K562 (cell line): ENCODE results near the gene KNCN. TPM values are rescaled to one million over a fixed set of nuclear protein-coding genes. Genes with fewer than 3 reads are reported as not detected.

Experiments
- ATAC-seq: fragments of 200-7000 bp; cut with Tn5 transposase; 3 replicates; pipeline ENCODE4 v1.9.1; 2020; ENCODE audit warnings: moderate library complexity
- BruUV-seq: library from RNA; stranded (reverse); fragments of 400-500 nt; replicated peaks from 2 replicates; lab custom pipeline; 2021; lab: Mats Ljungman, UMichigan
- CTCF ChIA-PET: fragments of 300-600 bp; formaldehyde crosslinking; extraction: SDS; loops from one replicate; lab custom pipeline; 2021; ENCODE audit warnings: low intra/inter-chr PET ratio; lab: Yijun Ruan, JAX
- POLR2A ChIA-PET: fragments of 300-600, 350-650 bp; sonication (Branson Sonifier 250); formaldehyde crosslinking; extraction: SDS; loops from one replicate; lab custom pipeline; 2021; ENCODE audit warnings: antibody characterized with exemption, inconsistent platforms; lab: Yijun Ruan, JAX
- DNase-seq, 4 experiments: peaks; one replicate each; pipeline versions ENCODE4 v3.0.0 to v3.0.0-alpha.2; 2011 to 2018; ENCODE audit warnings: low spot score in 3 of 4, mixed read lengths in 3 of 4; ENCODE audit errors: extremely low read depth in 1 of 4
- FAIRE-seq: peaks from 2 replicates; lab custom pipeline; 2011; peaks lifted over from hg19 to GRCh38; lab: Jason Lieb, UNC
- H2AFZ ChIP-seq: 2 replicates; pipeline ENCODE4 v1.6.0; 2011; ENCODE audit warnings: low read depth, low read length, control low read depth, inconsistent platforms
- H3K27ac ChIP-seq: fragments of 200-600 bp; 3 replicates; pipeline ENCODE4 v1.8.0; 2011; ENCODE audit warnings: low read depth, mild to moderate bottlenecking, control low read depth, inconsistent platforms, low read length, moderate library complexity, mixed read lengths; ENCODE audit errors: extremely low read depth
- H3K27me3 ChIP-seq, 2 experiments: fragments of 300-600 bp in 1 of 2; 2 replicates in 1 of 2; 3 replicates in 1 of 2; pipeline versions ENCODE4 v1.6.0 to v1.8.0; 2011; ENCODE audit warnings: inconsistent platforms in 2 of 2, low read length in 2 of 2, mild to moderate bottlenecking in 1 of 2, mixed read lengths in 1 of 2, moderate library complexity in 1 of 2; ENCODE audit not compliant: control insufficient read depth in 2 of 2, insufficient read depth in 2 of 2
- H3K36me3 ChIP-seq: fragments of 300-600 bp; 3 replicates; pipeline ENCODE4 v1.8.0; 2011; ENCODE audit warnings: mild to moderate bottlenecking, low read length, inconsistent platforms; ENCODE audit not compliant: control insufficient read depth, insufficient read depth
- H3K4me1 ChIP-seq, 2 experiments: fragments of 200-600 bp in 1 of 2; replicated peaks in 1 of 2; 2 replicates in 1 of 2; 3 replicates in 1 of 2; pipeline versions ENCODE4 v1.5.1 to v1.8.0; 2011; ENCODE audit warnings: inconsistent platforms in 2 of 2, low read length in 2 of 2, mild to moderate bottlenecking in 1 of 2, mixed read lengths in 1 of 2, moderate library complexity in 1 of 2; ENCODE audit not compliant: control insufficient read depth in 2 of 2, insufficient read depth in 2 of 2
- H3K4me2 ChIP-seq: 2 replicates; pipeline ENCODE4 v1.6.1; 2011; ENCODE audit warnings: low read length, control low read depth, inconsistent platforms, mixed read lengths; ENCODE audit not compliant: insufficient read depth
- H3K4me3 ChIP-seq: fragments of 200-600 bp; sonication (generic), shearing (Covaris generic); 2 replicates; pipeline ENCODE4 v1.5.1; 2016; ENCODE audit warnings: control low read depth, inconsistent platforms
- H3K79me2 ChIP-seq: fragments of 200-600 bp; 3 replicates; pipeline ENCODE4 v1.8.0; 2011; ENCODE audit warnings: low read length, inconsistent platforms; ENCODE audit not compliant: control insufficient read depth, insufficient read depth
- H3K9ac ChIP-seq, 2 experiments: 2 replicates each; pipeline versions ENCODE4 v1.6.0 to v1.6.1; 2011; ENCODE audit warnings: low read depth in 2 of 2, low read length in 2 of 2, control low read depth in 1 of 2, inconsistent platforms in 1 of 2, mild to moderate bottlenecking in 1 of 2, mixed read lengths in 1 of 2; ENCODE audit not compliant: insufficient read depth in 1 of 2
- H3K9me1 ChIP-seq: one replicate; pipeline ENCODE4 v1.6.0; 2011; ENCODE audit warnings: inconsistent platforms, mild to moderate bottlenecking, low read length, moderate library complexity; ENCODE audit not compliant: control insufficient read depth, insufficient read depth
- H3K9me3 ChIP-seq: replicated peaks from 2 replicates; pipeline ENCODE4 v1.5.1; 2011; ENCODE audit warnings: low read depth, low read length, inconsistent platforms; ENCODE audit not compliant: control insufficient read depth, insufficient read depth
- H4K20me1 ChIP-seq: replicated peaks from 2 replicates; pipeline ENCODE4 v1.6.1; 2011; ENCODE audit warnings: low read length, inconsistent platforms, mixed read lengths; ENCODE audit not compliant: control insufficient read depth, insufficient read depth
- CEBPG ChIP-seq, 3 experiments: fragments of 200-800 bp in 1 of 3; sonication (Bioruptor generic) in 1 of 3; sonication (generic) in 1 of 3; formaldehyde crosslinking in 1 of 3; IDR thresholded peaks in 2 of 3; conservative IDR thresholded peaks in 1 of 3; 2 replicates each; pipeline versions ENCODE4 v1.6.1 to v1.8.0; 2016 to 2022; ENCODE audit warnings: missing compliant biosample characterization in 2 of 3, missing genetic modification characterization in 2 of 3, mild to moderate bottlenecking in 1 of 3, missing genetic modification reagents in 1 of 3
- FOSL1 ChIP-seq: fragments of 200-800 bp; sonication (Bioruptor generic); conservative IDR thresholded peaks from 2 replicates; pipeline ENCODE4 v1.6.1; 2016; ENCODE audit warnings: missing genetic modification characterization, missing compliant biosample characterization
- GABPA ChIP-seq: fragments of 200-800 bp; sonication (Bioruptor generic); conservative IDR thresholded peaks from 2 replicates; pipeline ENCODE4 v1.6.1; 2016; ENCODE audit warnings: low read depth, missing genetic modification characterization, missing compliant biosample characterization
- MITF ChIP-seq: IDR thresholded peaks from 2 replicates; pipeline ENCODE4 v1.6.1; 2014; ENCODE audit warnings: antibody characterized with exemption
- RBBP5 ChIP-seq: fragments of 200-600 bp; sonication (generic); IDR thresholded peaks from 2 replicates; pipeline ENCODE4 v1.6.1; 2012; ENCODE audit warnings: borderline replicate concordance, mild to moderate bottlenecking, low read length, control low read depth, inconsistent platforms; ENCODE audit not compliant: insufficient read depth, poor library complexity, severe bottlenecking
- SMARCE1 ChIP-seq: fragments of 450-650 bp; IDR thresholded peaks from 2 replicates; pipeline ENCODE4 v1.7.1; 2016; ENCODE audit warnings: mild to moderate bottlenecking
- TCF3 ChIP-seq: sonication (generic); formaldehyde crosslinking; IDR thresholded peaks from 2 replicates; pipeline ENCODE4 v1.4.0; 2020; ENCODE audit warnings: mild to moderate bottlenecking, missing genetic modification reagents
- ZBTB49 ChIP-seq: sonication (generic); formaldehyde crosslinking; IDR thresholded peaks from 2 replicates; pipeline ENCODE4 v1.8.0; 2022; ENCODE audit warnings: missing genetic modification reagents, mild to moderate bottlenecking, borderline replicate concordance
- WGBS: fragments of 100-300 bp; shearing (Covaris generic); methylation state at CpG from one replicate; pipeline ENCODE4 v1.1.6; 2016; ENCODE audit warnings: low coverage, mixed read lengths; ENCODE audit not compliant: insufficient coverage; ENCODE audit errors: missing lambda C conversion rate; 5-methylcytosine and 5-hydroxymethylcytosine counted together
- in situ Hi-C: fragments of 300-500 bp; cut with MboI; formaldehyde crosslinking; loops from 4 replicates; pipeline ENCODE4 v1.15.0; 2018; ENCODE audit warnings: inconsistent platforms, mixed read lengths
- intact Hi-C: fragments of 100-400 bp; cut with micrococcal nuclease; formaldehyde crosslinking; loops from 2 replicates; pipeline ENCODE4 v1.14.2; 2022
- polyA plus RNA-seq, 8 experiments: library from polyadenylated mRNA; depleted of rRNA in 4 of 8; stranded (reverse) in 5 of 8; unstranded in 3 of 8; fragments of >200 nt; fragmentation: Nextera tagmentation in 2 of 8; fragmentation: Illumina TruSeq in 1 of 8; extraction: Ambion mirVana in 2 of 8; extraction: Trizol in 1 of 8; gene quantifications; 2 replicates each; pipeline versions ENCODE4 v1.2.1 to v1.2.3, GENCODE V29; 2011 to 2014; ENCODE audit warnings: inconsistent platforms in 1 of 8, missing spikeins in 1 of 8
- total RNA-seq, 7 experiments: library from RNA; depleted of rRNA in 6 of 7; stranded (reverse); fragments of >200 nt in 6 of 7; fragmentation: Illumina TruSeq in 2 of 7; extraction: Trizol in 2 of 7; gene quantifications; 2 replicates each; pipeline versions ENCODE4 v1.2.1 to v1.2.3, GENCODE V29; 2011 to 2021; ENCODE audit warnings: low replicate concordance in 1 of 7
- TF ChIP-seq, protein P1 (sequence below): sonication (generic); formaldehyde crosslinking; IDR thresholded peaks from 2 replicates; pipeline ENCODE4 v1.8.0; 2022; ENCODE audit warnings: mild to moderate bottlenecking, low read depth, missing genetic modification reagents
- TF ChIP-seq, protein P2 (sequence below), 2 experiments: IDR thresholded peaks in 1 of 2; conservative IDR thresholded peaks in 1 of 2; 2 replicates each; pipeline ENCODE4 v1.6.1; 2016; ENCODE audit warnings: low read depth in 2 of 2, mild to moderate bottlenecking in 1 of 2, missing compliant biosample characterization in 1 of 2, missing genetic modification characterization in 1 of 2, moderate library complexity in 1 of 2

The KNCN gene
- total and polyA plus RNA-seq, 9 of the 15 experiments (the other 6 are each of a cell fraction or from before 2014, with no cell fraction given): not detected

DNA sequence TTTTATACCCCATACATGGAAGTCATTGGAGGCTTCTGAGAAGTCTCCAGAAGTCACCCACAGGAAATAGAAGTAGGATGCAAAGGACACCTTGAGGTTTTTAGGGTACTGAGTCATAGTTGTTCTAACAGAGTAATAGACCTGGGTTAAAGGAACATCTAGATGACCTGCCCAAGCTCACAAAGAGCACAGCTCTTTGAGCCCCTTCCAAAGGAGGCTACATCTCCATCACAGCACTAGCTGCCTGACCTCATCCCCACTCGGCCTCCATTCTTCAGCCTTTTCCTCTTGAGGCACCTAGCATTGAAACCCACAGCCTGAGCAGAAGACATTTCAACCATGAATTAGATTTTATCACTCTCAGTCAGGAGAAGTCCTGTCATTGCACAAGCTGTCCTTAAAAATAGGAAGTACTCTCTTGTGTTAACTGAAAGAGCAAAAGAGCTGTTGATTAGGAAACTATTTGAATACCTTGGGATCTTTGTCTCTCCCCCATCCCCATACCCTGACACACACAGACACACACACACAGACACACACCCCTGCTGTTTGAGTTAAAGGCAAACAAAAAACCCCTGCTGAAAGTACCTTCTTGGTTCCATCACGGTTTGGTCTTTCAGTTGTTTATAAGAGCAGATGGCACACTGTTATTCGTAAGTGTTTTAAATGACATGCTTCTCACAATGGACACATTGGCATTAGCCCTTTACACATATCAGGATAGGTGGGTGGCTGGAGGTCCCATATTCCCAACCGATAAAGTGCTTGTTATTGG is 30.4 kb upstream of the KNCN start:
- Histone ChIP-seq H3K4me2 (no peak overlapping the region), H3K9me1 (no peaks in the 10 kb centered on the region), H3K27me3 (no peaks in the 10 kb centered on the region), H2AFZ (no peak overlapping the region), H3K27ac (peak overlapping the region; percentile 29; the same call in 1 of the 3 replicates), H3K9ac (no peak overlapping the region), H3K9me3 (no peaks in the 10 kb centered on the region), H3K79me2 (no peaks in the 10 kb centered on the region), H3K4me3 (no peak overlapping the region), H3K36me3 (peaks cover 76% of the 10 kb centered on the region), H4K20me1 (0 out of 2 replicates have a peak, but pooled peaks cover 4% of the 10 kb centered on the region), H3K4me1 (peaks cover 10 to 38% of the 10 kb centered on the region in 2 experiments; a peak in 4 of 5 replicates)
- FAIRE-seq (peak; percentile 32), DNase-seq (peak in 1 of 4 experiments; percentile 28), ATAC-seq (peak; percentile 59)
- intact Hi-C loops: no loop called here
- CTCF ChIA-PET: no interaction called here
- POLR2A ChIA-PET: interaction anchor here (1.0 to 1.7 kb wide), 4 partner anchors 9 to 26 kb away, joined by 3 to 7 read pairs (median 4); no protein-coding TSS in a partner anchor
- in situ Hi-C loops: no loop called here
- WGBS: 63% methylated on average over 4 of the region's 4 CpGs
- no TSS peak for BruUV-seq
- TF ChIP-seq SMARCE1 (peak; percentile 57; the same call in 1 of the 2 replicates), FOSL1 (tag) (peak; percentile 6; the same call in 1 of the 2 replicates), GABPA (tag) (peak; percentile 26; the same call in 1 of the 2 replicates), TCF3 (peak; percentile 14; the same call in 1 of the 2 replicates), ZBTB49 (no peak), CEBPG (CRISPR knock-in tag; IDR thresholded peaks at IDR 0.05) (peak; percentile 70; the same call in 1 of the 2 replicates), CEBPG (tag; conservative IDR thresholded peaks at IDR 0.05 in 1 of 2, IDR thresholded peaks at IDR 0.05 in 1 of 2) (peak; percentile 74 to 94), RBBP5 (no peak), MITF (0 out of 2 replicates have a peak, but pooled peaks have one; percentile 32)
- TF ChIP-seq, protein P1, sequence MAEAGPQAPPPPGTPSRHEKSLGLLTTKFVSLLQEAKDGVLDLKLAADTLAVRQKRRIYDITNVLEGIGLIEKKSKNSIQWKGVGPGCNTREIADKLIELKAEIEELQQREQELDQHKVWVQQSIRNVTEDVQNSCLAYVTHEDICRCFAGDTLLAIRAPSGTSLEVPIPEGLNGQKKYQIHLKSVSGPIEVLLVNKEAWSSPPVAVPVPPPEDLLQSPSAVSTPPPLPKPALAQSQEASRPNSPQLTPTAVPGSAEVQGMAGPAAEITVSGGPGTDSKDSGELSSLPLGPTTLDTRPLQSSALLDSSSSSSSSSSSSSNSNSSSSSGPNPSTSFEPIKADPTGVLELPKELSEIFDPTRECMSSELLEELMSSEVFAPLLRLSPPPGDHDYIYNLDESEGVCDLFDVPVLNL (CRISPR knock-in tag): no peak
- TF ChIP-seq, protein P2, sequence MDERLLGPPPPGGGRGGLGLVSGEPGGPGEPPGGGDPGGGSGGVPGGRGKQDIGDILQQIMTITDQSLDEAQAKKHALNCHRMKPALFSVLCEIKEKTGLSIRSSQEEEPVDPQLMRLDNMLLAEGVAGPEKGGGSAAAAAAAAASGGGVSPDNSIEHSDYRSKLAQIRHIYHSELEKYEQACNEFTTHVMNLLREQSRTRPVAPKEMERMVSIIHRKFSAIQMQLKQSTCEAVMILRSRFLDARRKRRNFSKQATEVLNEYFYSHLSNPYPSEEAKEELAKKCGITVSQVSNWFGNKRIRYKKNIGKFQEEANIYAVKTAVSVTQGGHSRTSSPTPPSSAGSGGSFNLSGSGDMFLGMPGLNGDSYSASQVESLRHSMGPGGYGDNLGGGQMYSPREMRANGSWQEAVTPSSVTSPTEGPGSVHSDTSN (CRISPR knock-in tag; IDR thresholded peaks at IDR 0.05; ENCODE audit: low read depth): no peak
- TF ChIP-seq, protein P2 (tag; conservative IDR thresholded peaks at IDR 0.05; ENCODE audit: low read depth): peak; percentile 67
